Transverse colon (tissue), 4 donors: Measurements from ENCODE around the gene LRP5. TPM values are rescaled to one million over a fixed set of nuclear protein-coding genes. Genes with fewer than 3 reads are reported as not detected.

Experiments
- DNase-seq: peaks from one replicate; pipeline ENCODE4 v3.0.0-alpha.2; 2019
- H3K27ac ChIP-seq, 4 donors: fragments of 200-600 bp; sonication (generic); 2 replicates each; pipeline ENCODE4 v1.5.1; 2016 to 2018; ENCODE audit warnings: inconsistent platforms in 4 of 4
- H3K27me3 ChIP-seq: fragments of 200-600 bp; sonication (generic); 2 replicates; pipeline ENCODE4 v1.5.1; 2017; ENCODE audit warnings: inconsistent platforms
- H3K36me3 ChIP-seq, 4 donors: fragments of 200-600 bp; sonication (generic); 2 replicates each; pipeline ENCODE4 v1.5.1; 2017 to 2019; ENCODE audit warnings: inconsistent platforms in 4 of 4
- H3K4me1 ChIP-seq, 4 donors: fragments of 200-600 bp; sonication (generic); 2 replicates each; pipeline ENCODE4 v1.5.1; 2017 to 2020; ENCODE audit warnings: inconsistent platforms in 4 of 4
- H3K4me3 ChIP-seq, 4 donors: fragments of 200-600 bp; sonication (generic); 1 replicate in 1 of 4; 2 replicates in 3 of 4; pipeline versions ENCODE4 v1.5.1 to v1.6.1; 2017 to 2019; ENCODE audit warnings: inconsistent platforms in 4 of 4
- H3K9me3 ChIP-seq, 2 donors: fragments of 200-600 bp; sonication (generic); 2 replicates each; pipeline ENCODE4 v1.5.1; 2017 to 2019; ENCODE audit warnings: inconsistent platforms in 2 of 2
- EP300 ChIP-seq: sonication (generic); formaldehyde crosslinking; IDR thresholded peaks from one replicate; pipeline ENCODE4 v1.6.1; 2017; ENCODE audit warnings: antibody characterized with exemption, low read depth
- POLR2A ChIP-seq: fragments of 450-650 bp; IDR thresholded peaks from one replicate; pipeline ENCODE4 v1.6.1; 2016; ENCODE audit warnings: antibody characterized with exemption, mild to moderate bottlenecking, moderate library complexity
- POLR2AphosphoS5 ChIP-seq, 3 donors: sonication (generic); formaldehyde crosslinking; IDR thresholded peaks; one replicate each; pipeline ENCODE4 v1.6.1; 2016; ENCODE audit warnings: antibody characterized with exemption in 3 of 3
- WGBS, 2 donors: methylation state at CpG; one replicate each; pipeline ENCODE4 v1.1.5; 2018; ENCODE audit warnings: low coverage in 1 of 2; 5-methylcytosine and 5-hydroxymethylcytosine counted together
- in situ Hi-C, 4 donors: fragments of 200-750 bp; cut with MboI; loops; one replicate each; pipeline versions ENCODE4 v1.15.0 to v1.15.1; 2017; ENCODE audit warnings: low sequenced_read_pairs in 3 of 4, low pct_ligation_motif_present in 1 of 4, low pct_unique_long_range_greater_than_20kb in 1 of 4
- intact Hi-C: fragments of 100-400 bp; cut with DNase I; formaldehyde crosslinking; loops from one replicate; pipeline ENCODE4 v1.15.1; 2023; ENCODE audit warnings: low total_unique reads
- total RNA-seq, 4 donors: library from RNA; depleted of rRNA; stranded (reverse); fragments of >200 nt; gene quantifications; one replicate each; pipeline ENCODE4 v1.1.0, GENCODE V29; 2016
- TF ChIP-seq, protein P1 (sequence below), 5 experiments: fragments of 200-600 bp in 3 of 5; fragments of 450-650 bp in 2 of 5; sonication (generic) in 3 of 5; IDR thresholded peaks; 1 replicate in 2 of 5; 2 replicates in 3 of 5; pipeline ENCODE4 v1.5.1; 2016 to 2017; ENCODE audit warnings: antibody characterized with exemption in 5 of 5, inconsistent platforms in 3 of 5, mild to moderate bottlenecking in 2 of 5, moderate library complexity in 1 of 5

The LRP5 gene
- total RNA-seq, 4 donors from 2014 or later = 72.6 to 138 (median 82.3) TPM

DNA sequence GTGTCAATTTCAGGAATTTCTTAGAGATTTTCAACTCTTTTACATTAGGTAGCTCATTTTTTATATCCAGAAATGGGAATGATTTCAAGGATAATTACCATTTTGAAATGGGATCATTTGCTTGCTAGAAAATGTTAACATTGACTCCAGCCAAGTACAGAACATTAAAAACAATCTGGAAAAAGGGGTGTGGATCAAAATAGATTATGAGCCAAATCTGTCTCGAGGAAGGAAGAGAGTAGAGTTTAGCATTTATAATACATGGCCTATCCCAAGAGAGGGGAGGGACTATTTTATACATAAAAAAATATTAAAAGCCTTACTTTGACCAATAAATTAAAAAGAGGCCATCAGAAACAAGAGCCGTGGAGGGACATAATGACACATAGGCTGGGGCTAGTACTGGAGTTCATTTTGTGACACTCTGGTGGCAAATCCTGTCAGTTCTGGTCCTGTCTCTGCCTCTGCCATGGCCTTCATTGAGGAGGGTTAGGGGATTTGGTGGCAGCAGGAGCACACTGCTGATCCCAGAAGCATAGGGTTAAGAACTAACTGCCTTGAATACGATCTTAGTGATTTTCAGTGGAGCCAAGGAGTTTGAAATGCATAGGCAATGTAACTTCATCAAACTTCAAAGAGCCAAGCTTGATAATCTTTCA, 168.6 kb downstream of the LRP5 start:
- peak overlapping the region; percentile 22 to 58 (median 44) for H3K27ac ChIP-seq
- intact Hi-C loops = no loop called here
- no peak for DNase-seq
- H3K36me3 ChIP-seq = no peaks in the 10 kb centered on the region
- H3K4me3 ChIP-seq = no peak overlapping the region
- WGBS, 2 donors = 34% methylated on average over 3 of the region's 3 CpGs; no CpG with 5 or more reads in 1 of the 2 donors
- H3K27me3 ChIP-seq = no peaks in the 10 kb centered on the region
- in situ Hi-C loops = no loop called here
- H3K9me3 ChIP-seq = no peaks in the 10 kb centered on the region
- H3K4me1 ChIP-seq = peaks cover 6 to 51% (median 33%) of the 10 kb centered on the region in 4 donors
- TF ChIP-seq POLR2A (no peak), POLR2AphosphoS5 (IDR thresholded peaks at IDR 0.05) (no peak), EP300 (no peak)
- TF ChIP-seq, protein P1, sequence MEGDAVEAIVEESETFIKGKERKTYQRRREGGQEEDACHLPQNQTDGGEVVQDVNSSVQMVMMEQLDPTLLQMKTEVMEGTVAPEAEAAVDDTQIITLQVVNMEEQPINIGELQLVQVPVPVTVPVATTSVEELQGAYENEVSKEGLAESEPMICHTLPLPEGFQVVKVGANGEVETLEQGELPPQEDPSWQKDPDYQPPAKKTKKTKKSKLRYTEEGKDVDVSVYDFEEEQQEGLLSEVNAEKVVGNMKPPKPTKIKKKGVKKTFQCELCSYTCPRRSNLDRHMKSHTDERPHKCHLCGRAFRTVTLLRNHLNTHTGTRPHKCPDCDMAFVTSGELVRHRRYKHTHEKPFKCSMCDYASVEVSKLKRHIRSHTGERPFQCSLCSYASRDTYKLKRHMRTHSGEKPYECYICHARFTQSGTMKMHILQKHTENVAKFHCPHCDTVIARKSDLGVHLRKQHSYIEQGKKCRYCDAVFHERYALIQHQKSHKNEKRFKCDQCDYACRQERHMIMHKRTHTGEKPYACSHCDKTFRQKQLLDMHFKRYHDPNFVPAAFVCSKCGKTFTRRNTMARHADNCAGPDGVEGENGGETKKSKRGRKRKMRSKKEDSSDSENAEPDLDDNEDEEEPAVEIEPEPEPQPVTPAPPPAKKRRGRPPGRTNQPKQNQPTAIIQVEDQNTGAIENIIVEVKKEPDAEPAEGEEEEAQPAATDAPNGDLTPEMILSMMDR (IDR thresholded peaks at IDR 0.05) = no peak

DNA sequence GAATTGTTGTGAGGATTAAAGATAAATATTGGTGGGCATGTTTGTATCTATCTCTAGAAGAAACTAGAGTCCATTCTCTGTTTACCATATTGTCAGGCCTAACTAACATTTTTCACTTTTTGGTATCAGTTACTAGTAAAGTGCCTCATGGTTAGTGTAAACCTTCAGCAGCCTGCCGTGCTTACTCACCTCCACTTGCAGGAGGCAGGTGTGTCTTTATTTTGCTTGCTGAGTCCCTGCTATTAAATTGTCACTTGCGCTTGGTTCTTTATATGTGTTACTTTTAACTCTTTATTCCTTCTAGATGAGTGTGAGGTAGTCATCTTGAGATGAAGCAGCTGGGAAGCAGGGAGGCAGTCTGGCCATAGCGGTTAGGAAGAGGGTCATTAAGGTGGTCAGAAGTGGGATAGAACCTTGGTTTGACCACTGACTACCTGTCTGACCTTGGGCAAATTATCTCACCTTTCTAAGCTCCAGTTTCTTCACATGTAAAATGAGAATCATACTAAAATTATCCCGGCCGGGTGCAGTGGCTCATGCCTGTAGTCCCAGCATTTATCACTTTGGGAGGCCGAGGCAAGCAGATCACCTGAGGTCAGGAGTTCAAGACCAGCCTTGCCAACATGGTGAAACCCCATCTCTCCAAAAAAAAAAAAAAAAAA, 169.3 kb downstream of the LRP5 start:
- no peaks in the 10 kb centered on the region for H3K27me3 ChIP-seq
- DNase-seq = no peak
- no peaks in the 10 kb centered on the region for H3K9me3 ChIP-seq
- TF ChIP-seq, protein P1 (IDR thresholded peaks at IDR 0.05) = no peak
- TF ChIP-seq POLR2AphosphoS5 (IDR thresholded peaks at IDR 0.05) (no peak), EP300 (no peak), POLR2A (no peak)
- H3K36me3 ChIP-seq = no peaks in the 10 kb centered on the region
- H3K27ac ChIP-seq = peak overlapping the region; percentile 22 to 58 (median 44)
- 25 to 71% methylated on average over 1 to 6 of the region's 6 CpGs for whole genome bisulfite sequencing, 2 donors
- peaks cover 6 to 51% (median 33%) of the 10 kb centered on the region in 4 donors for H3K4me1 ChIP-seq
- intact Hi-C loops = no loop called here
- in situ Hi-C loops = no loop called here
- no peak overlapping the region for H3K4me3 ChIP-seq

DNA sequence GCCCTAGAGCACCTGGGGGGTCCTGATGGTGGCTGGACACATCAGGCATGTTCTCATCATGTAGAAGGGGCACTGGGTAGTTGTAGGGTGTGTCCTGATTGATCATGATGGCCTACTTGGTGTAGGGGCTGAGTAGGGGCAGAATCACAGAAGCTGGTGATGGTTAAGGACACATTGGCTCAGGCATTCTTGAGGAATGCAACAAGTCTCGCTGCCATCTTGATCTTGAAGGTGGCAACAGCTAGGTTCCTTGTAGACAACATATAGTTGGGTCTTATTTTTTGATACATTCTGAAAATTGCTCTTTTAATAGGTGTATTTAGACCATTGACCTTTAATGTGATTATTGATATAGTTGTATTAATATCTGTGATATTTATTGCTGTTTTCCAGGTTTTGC, 176.2 kb downstream of the LRP5 start:
- H3K27me3 ChIP-seq = no peaks in the 10 kb centered on the region
- no peak for TF ChIP-seq POLR2A
- no peak for TF ChIP-seq EP300
- DNase-seq = no peak
- H3K9me3 ChIP-seq = no peaks in the 10 kb centered on the region
- no peak overlapping the region for H3K27ac ChIP-seq
- WGBS, 2 donors = 100% methylated on average over 1 of the region's 1 CpG; no CpG with 5 or more reads in 1 of the 2 donors
- no peak overlapping the region for H3K4me3 ChIP-seq
- no peaks in the 10 kb centered on the region for H3K36me3 ChIP-seq
- intact Hi-C loops = no loop called here
- in situ Hi-C loops = no loop called here
- H3K4me1 ChIP-seq = peaks cover 0 to 33% (median 6%) of the 10 kb centered on the region in 4 donors

DNA sequence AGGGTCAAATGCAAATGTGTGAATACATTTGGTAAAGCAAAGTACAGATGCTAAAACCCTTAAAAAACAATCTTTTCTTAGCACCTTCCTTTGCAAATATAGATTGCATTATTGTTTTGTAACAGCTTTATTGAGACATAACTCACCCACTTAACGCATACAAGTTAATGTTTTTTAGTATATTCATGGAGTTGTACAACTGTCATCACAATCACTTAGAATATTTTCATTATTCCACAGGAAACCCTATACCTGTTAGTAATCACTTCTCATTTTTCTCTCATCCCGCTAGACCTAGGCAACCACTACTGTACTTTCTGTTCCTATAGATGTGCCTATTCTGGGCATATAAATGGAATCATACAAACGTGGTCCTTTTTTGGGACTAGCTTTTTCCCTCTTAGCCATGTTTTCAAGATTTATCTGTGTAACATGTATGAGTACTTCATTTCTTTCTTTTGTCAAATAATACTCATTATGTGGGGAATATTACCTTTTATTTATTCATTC, 182.9 kb downstream of the LRP5 start:
- no peak overlapping the region for H3K27ac ChIP-seq
- H3K36me3 ChIP-seq = no peaks in the 10 kb centered on the region
- H3K27me3 ChIP-seq = no peaks in the 10 kb centered on the region
- TF ChIP-seq EP300 = no peak
- no peak for TF ChIP-seq POLR2A
- TF ChIP-seq POLR2AphosphoS5 (IDR thresholded peaks at IDR 0.05) = no peak
- TF ChIP-seq, protein P1 (IDR thresholded peaks at IDR 0.05) = no peak
- in situ Hi-C loops (no loop called here), intact Hi-C loops (no loop called here)
- H3K9me3 ChIP-seq = no peaks in the 10 kb centered on the region
- WGBS, 2 donors = 60 to 68% methylated on average over 3 of the region's 3 CpGs
- peaks cover 26 to 45% (median 37%) of the 10 kb centered on the region in 4 donors for H3K4me1 ChIP-seq
- DNase-seq = no peak
- no peak overlapping the region for H3K4me3 ChIP-seq
